DOHH2 (cell line): ENCODE measurements around the gene SPSB1.

Experiments
- H3F3A ChIP-seq: fragments of 200-600 bp; sonication (generic), shearing (Covaris generic); 2 replicates; pipeline ENCODE4 v1.6.0; 2016; ENCODE audit warnings: antibody characterized with exemption, mild to moderate bottlenecking; ENCODE audit not compliant: control insufficient read depth, insufficient read depth
- H3K27ac ChIP-seq: fragments of 200-600 bp; sonication (generic); 2 replicates; pipeline ENCODE4 v1.5.1; 2014; ENCODE audit warnings: low read depth, mild to moderate bottlenecking, low read length, moderate library complexity
- H3K27me3 ChIP-seq: fragments of 200-600 bp; sonication (generic); 2 replicates; pipeline ENCODE4 v1.6.1; 2014; ENCODE audit warnings: mild to moderate bottlenecking, low read length, mixed read lengths; ENCODE audit not compliant: control insufficient read depth
- H3K36me3 ChIP-seq: fragments of 200-600 bp; sonication (generic); 2 replicates; pipeline ENCODE4 v1.6.1; 2014; ENCODE audit warnings: mild to moderate bottlenecking, low read length, moderate library complexity, mixed read lengths; ENCODE audit not compliant: control insufficient read depth
- H3K4me1 ChIP-seq: fragments of 200-600 bp; sonication (generic); 2 replicates; pipeline ENCODE4 v1.6.1; 2014; ENCODE audit warnings: mild to moderate bottlenecking, low read length, mixed read lengths; ENCODE audit not compliant: control insufficient read depth
- H3K4me2 ChIP-seq: fragments of 200-600 bp; sonication (generic); 2 replicates; pipeline ENCODE4 v1.6.0; 2014; ENCODE audit warnings: mild to moderate bottlenecking, low read length, moderate library complexity
- H3K4me3 ChIP-seq: fragments of 200-600 bp; sonication (generic); 2 replicates; pipeline ENCODE4 v1.5.1; 2014; ENCODE audit warnings: mild to moderate bottlenecking, low read length, mixed read lengths
- H3K79me2 ChIP-seq: fragments of 200-600 bp; sonication (generic); 2 replicates; pipeline ENCODE4 v1.6.1; 2014; ENCODE audit warnings: mild to moderate bottlenecking, low read length, mixed read lengths; ENCODE audit not compliant: control insufficient read depth
- H3K9me2 ChIP-seq: fragments of 200-600 bp; sonication (generic); replicated peaks from 2 replicates; pipeline ENCODE4 v1.6.1; 2014; ENCODE audit warnings: mild to moderate bottlenecking, low read length, mixed read lengths; ENCODE audit not compliant: control insufficient read depth
- H3K9me3 ChIP-seq: fragments of 200-600 bp; sonication (generic); 2 replicates; pipeline ENCODE4 v1.6.1; 2014; ENCODE audit warnings: antibody characterized with exemption, low read length, mixed read lengths; ENCODE audit not compliant: control insufficient read depth, insufficient read depth
- H4K20me1 ChIP-seq: fragments of 200-600 bp; sonication (generic); 2 replicates; pipeline ENCODE4 v1.6.0; 2014; ENCODE audit warnings: low read depth, mild to moderate bottlenecking, antibody characterized with exemption, low read length, moderate library complexity; ENCODE audit not compliant: control insufficient read depth, insufficient read depth
- EZH2phosphoT487 ChIP-seq: fragments of 200-600 bp; sonication (generic); IDR thresholded peaks from 2 replicates; pipeline ENCODE4 v1.6.1; 2017; ENCODE audit warnings: borderline replicate concordance, mild to moderate bottlenecking, antibody characterized with exemption, low read length, moderate library complexity, mixed read lengths
- TF ChIP-seq, protein P1 (sequence below): fragments of 200-600 bp; sonication (generic); IDR thresholded peaks from one replicate; pipeline ENCODE4 v1.5.1; 2014; ENCODE audit warnings: antibody characterized with exemption, mild to moderate bottlenecking, low read depth, low read length; ENCODE audit not compliant: poor library complexity, severe bottlenecking

SPSB1 gene

DNA sequence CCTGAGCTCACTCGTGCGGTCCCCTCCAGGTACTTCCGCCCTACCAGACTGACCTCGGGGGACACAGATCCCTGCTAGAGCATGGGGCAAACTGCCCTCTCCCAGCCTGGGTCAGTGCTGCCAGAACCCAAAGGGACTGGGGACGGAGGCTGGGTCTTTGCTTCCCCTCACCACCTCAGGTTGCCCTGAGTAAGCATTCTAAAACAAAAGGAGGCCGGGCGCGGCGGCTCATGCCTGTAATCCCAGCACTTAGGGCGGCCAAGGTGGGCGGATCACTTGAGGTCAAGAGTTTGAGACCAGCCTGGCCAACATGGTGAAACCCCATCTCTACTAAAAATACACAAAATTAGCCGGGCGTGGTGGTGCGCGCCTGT lies 108.4 kb downstream of the SPSB1 start:
- Histone ChIP-seq H3F3A (0 out of 2 replicates have a peak, but pooled peaks cover 2% of the 10 kb centered on the region), H3K9me2 (no peaks in the 10 kb centered on the region), H3K79me2 (no peaks in the 10 kb centered on the region; the same call in 1 of the 2 replicates), H3K27ac (no peak overlapping the region), H3K27me3 (no peaks in the 10 kb centered on the region), H4K20me1 (no peaks in the 10 kb centered on the region), H3K4me1 (peaks cover 44% of the 10 kb centered on the region), H3K4me2 (no peak overlapping the region), H3K4me3 (no peak overlapping the region), H3K9me3 (no peaks in the 10 kb centered on the region), H3K36me3 (peaks cover 6% of the 10 kb centered on the region)
- TF ChIP-seq, protein P1, sequence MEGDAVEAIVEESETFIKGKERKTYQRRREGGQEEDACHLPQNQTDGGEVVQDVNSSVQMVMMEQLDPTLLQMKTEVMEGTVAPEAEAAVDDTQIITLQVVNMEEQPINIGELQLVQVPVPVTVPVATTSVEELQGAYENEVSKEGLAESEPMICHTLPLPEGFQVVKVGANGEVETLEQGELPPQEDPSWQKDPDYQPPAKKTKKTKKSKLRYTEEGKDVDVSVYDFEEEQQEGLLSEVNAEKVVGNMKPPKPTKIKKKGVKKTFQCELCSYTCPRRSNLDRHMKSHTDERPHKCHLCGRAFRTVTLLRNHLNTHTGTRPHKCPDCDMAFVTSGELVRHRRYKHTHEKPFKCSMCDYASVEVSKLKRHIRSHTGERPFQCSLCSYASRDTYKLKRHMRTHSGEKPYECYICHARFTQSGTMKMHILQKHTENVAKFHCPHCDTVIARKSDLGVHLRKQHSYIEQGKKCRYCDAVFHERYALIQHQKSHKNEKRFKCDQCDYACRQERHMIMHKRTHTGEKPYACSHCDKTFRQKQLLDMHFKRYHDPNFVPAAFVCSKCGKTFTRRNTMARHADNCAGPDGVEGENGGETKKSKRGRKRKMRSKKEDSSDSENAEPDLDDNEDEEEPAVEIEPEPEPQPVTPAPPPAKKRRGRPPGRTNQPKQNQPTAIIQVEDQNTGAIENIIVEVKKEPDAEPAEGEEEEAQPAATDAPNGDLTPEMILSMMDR = no peak
- TF ChIP-seq EZH2phosphoT487 = no peak

DNA sequence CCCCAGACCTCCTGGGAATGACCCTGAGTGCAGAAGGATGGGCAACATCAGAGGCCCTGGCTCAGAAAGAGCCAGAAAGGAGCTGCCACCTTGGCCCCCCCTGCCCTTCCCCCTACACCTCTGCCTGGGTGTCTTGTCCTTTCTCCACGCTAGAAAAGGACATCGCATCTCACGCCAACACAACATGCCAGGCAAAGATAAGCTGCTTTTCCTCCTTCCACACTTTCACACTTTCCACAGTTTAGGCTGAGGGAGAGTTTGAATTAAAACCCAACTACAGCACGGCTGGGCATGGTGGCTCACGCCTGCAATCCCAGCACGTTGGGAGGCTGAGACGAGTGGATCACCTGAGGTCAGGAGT lies 109.5 kb downstream of the SPSB1 start:
- H3K4me1 ChIP-seq = peaks cover 56% of the 10 kb centered on the region
- H3K27ac ChIP-seq = no peak overlapping the region

DNA sequence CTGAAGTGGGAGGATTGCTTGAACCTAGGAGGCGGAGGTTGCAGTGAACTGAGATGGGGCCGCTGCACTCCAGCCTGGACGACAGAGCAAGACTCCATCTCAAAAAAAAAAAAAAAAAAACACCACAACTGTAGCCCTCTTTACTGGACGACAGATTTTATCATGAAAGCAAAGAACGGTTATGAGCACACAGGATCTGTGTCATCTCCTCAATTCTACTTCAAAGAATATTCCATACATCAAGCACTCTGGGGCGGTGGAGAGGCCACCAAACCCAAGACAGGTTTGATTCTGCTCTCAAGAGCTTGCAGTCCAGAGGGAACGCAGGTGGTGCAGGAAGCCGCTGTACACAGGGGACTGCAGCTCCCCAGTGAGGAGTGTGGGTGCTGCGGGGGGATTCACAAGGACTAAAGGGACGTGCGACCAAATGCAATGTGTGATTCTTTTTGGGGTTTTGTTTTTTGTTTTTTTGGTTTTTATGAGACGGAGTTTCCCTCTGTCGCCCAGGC lies 110.1 kb downstream of the SPSB1 start:
- Histone ChIP-seq H3K27ac (no peak overlapping the region), H3K4me1 (peaks cover 59% of the 10 kb centered on the region)

More for the DNA sequence above, 109.5 kb downstream of the SPSB1 start:
- no peak for TF ChIP-seq EZH2phosphoT487
- TF ChIP-seq, protein P1 = no peak
- no peak overlapping the region for H3K4me2 ChIP-seq
- H3K9me2 ChIP-seq = no peaks in the 10 kb centered on the region
- 0 out of 2 replicates have a peak, but pooled peaks cover 5% of the 10 kb centered on the region for H3F3A ChIP-seq
- H3K9me3 ChIP-seq = no peaks in the 10 kb centered on the region
- peaks cover 6% of the 10 kb centered on the region for H3K36me3 ChIP-seq
- H3K27me3 ChIP-seq = no peaks in the 10 kb centered on the region
- no peaks in the 10 kb centered on the region; the same call in 1 of the 2 replicates for H3K79me2 ChIP-seq
- no peaks in the 10 kb centered on the region for H4K20me1 ChIP-seq
- H3K4me3 ChIP-seq = no peak overlapping the region

More for the DNA sequence above, 110.1 kb downstream of the SPSB1 start:
- 0 out of 2 replicates have a peak, but pooled peaks cover 5% of the 10 kb centered on the region for H3F3A ChIP-seq
- no peaks in the 10 kb centered on the region for H3K9me2 ChIP-seq
- no peaks in the 10 kb centered on the region for H3K9me3 ChIP-seq
- H3K4me2 ChIP-seq = no peak overlapping the region
- H4K20me1 ChIP-seq = no peaks in the 10 kb centered on the region
- H3K36me3 ChIP-seq = peaks cover 6% of the 10 kb centered on the region
- TF ChIP-seq, protein P1 = no peak
- TF ChIP-seq EZH2phosphoT487 = no peak
- no peaks in the 10 kb centered on the region; the same call in 1 of the 2 replicates for H3K79me2 ChIP-seq
- H3K4me3 ChIP-seq = no peak overlapping the region
- no peaks in the 10 kb centered on the region for H3K27me3 ChIP-seq
